Lung (tissue), 12 donors: ENCODE measurements around the gene WHRN. TPM values are rescaled to one million over a fixed set of nuclear protein-coding genes. Genes with fewer than 3 reads are reported as not detected.

ENCODE experiments used
- ATAC-seq: fragments of 200-7000 bp; cut with Tn5 transposase; one replicate; pipeline ENCODE4 v1.9.1; 2020; ENCODE audit warnings: moderate number of reproducible peaks; ENCODE audit not compliant: insufficient read depth, low FRiP score
- DNase-seq, 3 donors: peaks; one replicate each; pipeline ENCODE4 v3.0.0-alpha.2; 2013 to 2017
- H3K27ac ChIP-seq, 2 donors: one replicate each; pipeline ENCODE4 v1.5.1; 2013; ENCODE audit warnings: mild to moderate bottlenecking in 2 of 2, moderate library complexity in 2 of 2, control low read depth in 1 of 2, inconsistent platforms in 1 of 2, low read depth in 1 of 2, low read length in 1 of 2
- H3K27me3 ChIP-seq, 3 donors: one replicate each; pipeline ENCODE4 v1.5.1; 2013; ENCODE audit warnings: low read length in 2 of 3; ENCODE audit not compliant: control insufficient read depth in 3 of 3, insufficient read depth in 3 of 3
- H3K36me3 ChIP-seq, 4 donors: one replicate each; pipeline ENCODE4 v1.5.1; 2013; ENCODE audit warnings: low read length in 4 of 4, mild to moderate bottlenecking in 1 of 4, moderate library complexity in 1 of 4; ENCODE audit not compliant: control insufficient read depth in 4 of 4, insufficient read depth in 4 of 4
- H3K4me1 ChIP-seq, 5 donors: one replicate each; pipeline ENCODE4 v1.5.1; 2013; ENCODE audit warnings: low read length in 5 of 5, mild to moderate bottlenecking in 2 of 5, moderate library complexity in 1 of 5; ENCODE audit not compliant: control insufficient read depth in 5 of 5, insufficient read depth in 5 of 5
- H3K4me3 ChIP-seq: one replicate; pipeline ENCODE4 v1.5.1; 2013; ENCODE audit warnings: mild to moderate bottlenecking, control low read depth, moderate library complexity
- H3K9ac ChIP-seq, 2 donors: one replicate each; pipeline ENCODE4 v1.5.1; 2013; ENCODE audit warnings: low read length in 2 of 2, control low read depth in 1 of 2; ENCODE audit not compliant: insufficient read depth in 1 of 2
- H3K9me3 ChIP-seq, 4 donors: one replicate each; pipeline ENCODE4 v1.5.1; 2013; ENCODE audit warnings: low read length in 3 of 4, mild to moderate bottlenecking in 1 of 4, moderate library complexity in 1 of 4; ENCODE audit not compliant: control insufficient read depth in 4 of 4, insufficient read depth in 3 of 4
- CTCF ChIP-seq: IDR thresholded peaks from 2 replicates; pipeline ENCODE4 v1.5.1; 2012; ENCODE audit warnings: mild to moderate bottlenecking; ENCODE audit errors: control extremely low read depth, extremely low read depth
- WGBS, 2 donors: extraction: QIAGEN DNeasy Blood & Tissue Kit; methylation state at CpG; one replicate each; pipeline ENCODE4 v1.1.7; 2013; 5-methylcytosine and 5-hydroxymethylcytosine counted together
- polyA plus RNA-seq, 2 donors: library from polyadenylated mRNA; stranded (reverse); fragments of 200-250 nt; gene quantifications; one replicate each; pipeline ENCODE4 v1.2.1, GENCODE V29; 2013
- total RNA-seq, 2 donors: library from RNA; depleted of rRNA in 1 of 2; stranded (reverse); fragments of >200 nt in 1 of 2; gene quantifications; one replicate each; pipeline ENCODE4 v1.2.1, GENCODE V29; 2014 to 2021
- donor health status: control.
- donor health status: control.
- donor health status: Bipolar disorder and iron deficiency.
- donor health status: healthy.
- donor health status: DM: yes; HTN: yes; CAD: no.

The WHRN gene
- total and polyA plus RNA-seq, 4 donors = 3.1 to 11.7 (median 5.6) TPM

DNA sequence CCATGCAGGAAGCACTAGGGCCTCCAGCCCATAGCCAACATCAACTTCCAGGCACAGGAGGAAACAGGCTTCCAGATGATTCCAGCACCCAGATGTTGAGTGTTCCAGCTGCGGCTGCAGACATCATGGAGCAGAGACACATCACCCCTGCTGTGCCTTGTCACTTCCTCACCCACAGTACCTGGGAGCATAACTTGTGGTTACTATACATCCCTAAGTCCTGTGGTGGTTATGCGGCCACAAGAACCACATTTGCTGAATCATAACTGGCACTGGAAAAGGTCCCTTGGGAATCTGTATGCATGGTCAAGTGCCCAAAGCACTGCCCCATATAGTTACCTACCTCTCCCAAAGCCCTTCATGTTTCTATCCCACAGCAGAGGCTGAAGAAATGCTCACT, 56.6 kb downstream of the WHRN start:
- ATAC-seq (no peak), DNase-seq (no peak)
- Histone ChIP-seq H3K27ac (no peak overlapping the region), H3K9ac (no peak overlapping the region), H3K4me1 (no peaks in the 10 kb centered on the region), H3K36me3 (no peaks in the 10 kb centered on the region), H3K27me3 (no peaks in the 10 kb centered on the region), H3K4me3 (no peak overlapping the region), H3K9me3 (no peaks in the 10 kb centered on the region)
- WGBS, 2 donors = 40 to 67% methylated on average over 2 of the region's 2 CpGs
- TF ChIP-seq CTCF = no peak

DNA sequence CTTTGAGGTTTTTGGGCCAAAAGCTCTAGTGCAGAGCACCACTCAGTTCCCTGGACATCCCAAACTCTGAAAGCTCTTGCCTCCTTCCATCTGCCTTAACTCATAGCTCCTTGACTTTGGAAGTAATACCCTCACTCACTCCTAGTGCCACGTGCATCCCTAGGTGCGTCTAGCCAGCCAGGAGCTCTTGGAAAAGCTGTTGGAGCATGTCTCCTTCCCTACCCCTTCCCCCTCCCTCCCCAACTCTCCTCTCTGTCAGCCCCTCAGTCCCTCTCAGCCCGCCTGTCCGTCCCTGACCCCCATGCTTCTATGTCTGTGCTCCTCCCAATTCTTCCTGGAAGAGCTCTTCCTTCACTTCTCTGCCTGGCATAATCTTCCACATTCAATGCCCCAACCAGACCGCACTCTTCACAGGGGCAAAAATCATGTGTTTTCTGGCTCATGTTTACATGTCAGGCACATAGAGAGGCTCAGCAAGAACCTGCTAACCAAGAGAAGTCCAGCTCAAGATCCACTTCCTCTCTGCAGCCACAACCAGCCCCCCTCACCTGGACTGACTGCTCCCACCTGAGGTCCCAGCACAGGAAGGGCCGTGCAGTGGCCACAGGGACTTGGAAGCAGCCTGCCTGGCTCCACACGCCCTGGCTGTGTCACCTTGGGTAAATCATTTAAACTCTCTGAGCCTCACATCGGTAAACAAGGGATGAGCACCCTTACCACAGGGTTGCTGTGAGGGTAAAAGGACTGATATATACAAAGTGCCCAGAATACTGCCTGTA, 58.4 kb downstream of the WHRN start:
- peaks cover 0 to 3% (median 0%) of the 10 kb centered on the region in 5 donors for H3K4me1 ChIP-seq
- H3K27ac ChIP-seq = no peak overlapping the region
- TF ChIP-seq CTCF = no peak
- H3K36me3 ChIP-seq = no peaks in the 10 kb centered on the region
- H3K9me3 ChIP-seq = no peaks in the 10 kb centered on the region
- H3K9ac ChIP-seq = no peak overlapping the region
- no peak overlapping the region for H3K4me3 ChIP-seq
- no peaks in the 10 kb centered on the region for H3K27me3 ChIP-seq
- ATAC-seq = no peak
- WGBS, 2 donors = 79 to 80% methylated on average over 8 of the region's 8 CpGs
- no peak for DNase-seq

DNA sequence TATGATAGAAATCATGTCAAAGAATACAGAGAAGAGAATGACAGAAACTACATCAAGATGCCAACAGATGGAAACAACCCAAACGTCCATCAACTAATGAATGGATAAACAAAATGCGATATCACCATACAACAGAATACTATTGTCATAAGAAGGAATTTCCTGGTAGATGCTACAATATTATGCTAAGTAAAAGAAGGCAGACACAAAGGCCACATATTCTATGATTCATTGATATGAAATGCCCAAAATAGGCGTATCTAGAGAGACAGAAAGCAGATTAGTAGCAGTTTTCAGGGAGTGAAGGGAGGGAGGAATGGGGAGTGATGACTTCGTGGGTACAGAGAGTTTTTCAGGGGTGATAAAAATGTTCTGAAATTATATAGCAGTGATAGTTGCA, 59.2 kb downstream of the WHRN start:
- H3K27me3 ChIP-seq = no peaks in the 10 kb centered on the region

More for the DNA sequence above, 59.2 kb downstream of the WHRN start:
- DNase-seq = no peak
- WGBS, 2 donors = 54 to 77% methylated on average over 4 of the region's 4 CpGs
- H3K4me1 ChIP-seq = peaks cover 0 to 6% (median 0%) of the 10 kb centered on the region in 5 donors
- no peak overlapping the region for H3K4me3 ChIP-seq
- no peak overlapping the region for H3K9ac ChIP-seq
- H3K36me3 ChIP-seq = no peaks in the 10 kb centered on the region
- ATAC-seq = no peak
- no peak overlapping the region for H3K27ac ChIP-seq
- H3K9me3 ChIP-seq = no peaks in the 10 kb centered on the region
- TF ChIP-seq CTCF = no peak
